ENCODE data around the gene UNC5CL. TPM values are rescaled to one million over a fixed set of nuclear protein-coding genes. Genes with fewer than 3 reads are reported as not detected.

The UNC5CL gene
- total RNA-seq, 4 donors from 2014 or later: 0.07 to 1.2 (median 0.37) TPM

- Histone ChIP-seq H3K27me3 (no peaks in the 10 kb centered on the region), H3K4me3 (no peak overlapping the region), H3K4me1 (peaks cover 0 to 12% (median 0%) of the 10 kb centered on the region in 3 donors), H3K27ac (no peak overlapping the region), H3K9me3 (no peaks in the 10 kb centered on the region), H3K36me3 (peaks cover 0 to 64% of the 10 kb centered on the region in 2 donors)
- WGBS, 2 donors (ENCODE audit: low coverage in 1 of 2): 79 to 83% methylated on average over 1 to 2 of the region's 2 CpGs
- no peak for ATAC-seq
- TF ChIP-seq POLR2A (IDR thresholded peaks at IDR 0.05) (no peak), POLR2AphosphoS5 (IDR thresholded peaks at IDR 0.05) (no peak), CTCF (IDR thresholded peaks at IDR 0.05) (no peak), EP300 (IDR thresholded peaks at IDR 0.05) (no peak)
These were observed 41.6 kb upstream of the UNC5CL start for GRCh38 chr6:41080621-41081020.

GRCh38 chr6:41079080-41079479, 40.1 kb upstream of the UNC5CL start:
- TF ChIP-seq POLR2AphosphoS5 (IDR thresholded peaks at IDR 0.05) (no peak), EP300 (IDR thresholded peaks at IDR 0.05) (no peak), CTCF (IDR thresholded peaks at IDR 0.05) (no peak), POLR2A (IDR thresholded peaks at IDR 0.05) (no peak)
- peaks cover 0 to 50% of the 10 kb centered on the region in 2 donors for H3K36me3 ChIP-seq
- H3K27ac ChIP-seq: no peak overlapping the region
- WGBS, 2 donors (ENCODE audit: low coverage in 1 of 2): no CpG with 5 or more reads among the region's 1 CpG
- peaks cover 0 to 27% (median 8%) of the 10 kb centered on the region in 3 donors for H3K4me1 ChIP-seq
- H3K4me3 ChIP-seq: no peak overlapping the region
- H3K9me3 ChIP-seq: no peaks in the 10 kb centered on the region
- ATAC-seq: no peak
- no peaks in the 10 kb centered on the region for H3K27me3 ChIP-seq

- Histone ChIP-seq H3K27me3 (no peaks in the 10 kb centered on the region), H3K27ac (no peak overlapping the region), H3K4me1 (peaks cover 0 to 30% (median 9%) of the 10 kb centered on the region in 3 donors), H3K36me3 (peaks cover 0 to 40% of the 10 kb centered on the region in 2 donors), H3K4me3 (no peak overlapping the region), H3K9me3 (no peaks in the 10 kb centered on the region)
- no peak for ATAC-seq
- WGBS, 2 donors (ENCODE audit: low coverage in 1 of 2): 81 to 88% methylated on average over 3 of the region's 3 CpGs
- TF ChIP-seq POLR2AphosphoS5 (IDR thresholded peaks at IDR 0.05) (no peak), POLR2A (IDR thresholded peaks at IDR 0.05) (no peak), EP300 (IDR thresholded peaks at IDR 0.05) (no peak), CTCF (IDR thresholded peaks at IDR 0.05) (no peak)
These were observed 39.1 kb upstream of the UNC5CL start for GRCh38 chr6:41078101-41078500.

GRCh38 chr6:41077536-41077935, 38.5 kb upstream of the UNC5CL start:
- ATAC-seq: no peak
- no peak for TF ChIP-seq POLR2AphosphoS5 (IDR thresholded peaks at IDR 0.05)
- H3K27ac ChIP-seq: no peak overlapping the region
- H3K4me1 ChIP-seq: peaks cover 0 to 30% (median 9%) of the 10 kb centered on the region in 3 donors
- peaks cover 0 to 37% of the 10 kb centered on the region in 2 donors for H3K36me3 ChIP-seq
- no peak overlapping the region for H3K4me3 ChIP-seq
- H3K27me3 ChIP-seq: no peaks in the 10 kb centered on the region
- H3K9me3 ChIP-seq: no peaks in the 10 kb centered on the region
- 93 to 100% methylated on average over 2 of the region's 2 CpGs for WGBS, 2 donors (ENCODE audit: low coverage in 1 of 2)

GRCh38 chr6:41075651-41076626, 36.9 kb upstream of the UNC5CL start:
- Histone ChIP-seq H3K4me1 (peaks cover 4 to 34% (median 10%) of the 10 kb centered on the region in 3 donors), H3K36me3 (peaks cover 0 to 23% of the 10 kb centered on the region in 2 donors), H3K9me3 (no peaks in the 10 kb centered on the region), H3K4me3 (no peak overlapping the region), H3K27me3 (no peaks in the 10 kb centered on the region), H3K27ac (peak overlapping the region in 1 of 4 donors; percentile 99)
- TF ChIP-seq POLR2AphosphoS5 (IDR thresholded peaks at IDR 0.05) (no peak), POLR2A (IDR thresholded peaks at IDR 0.05) (no peak), CTCF (IDR thresholded peaks at IDR 0.05) (no peak), EP300 (IDR thresholded peaks at IDR 0.05) (no peak)
- ATAC-seq: no peak
- 59 to 88% methylated on average over 4 of the region's 4 CpGs for WGBS, 2 donors (ENCODE audit: low coverage in 1 of 2)

Data from gastroesophageal sphincter (tissue), 4 donors.